Omental fat pad (tissue), 4 donors: ENCODE data around the gene IL15. TPM values are rescaled to one million over a fixed set of nuclear protein-coding genes. Genes with fewer than 3 reads are reported as not detected.

Experiments used
- ATAC-seq: fragments of 150-250 bp; one replicate; pipeline ENCODE4 v1.9.1; 2016; ENCODE audit warnings: mild to moderate bottlenecking, moderate library complexity; ENCODE audit not compliant: low FRiP score
- DNase-seq: peaks from one replicate; pipeline ENCODE4 v3.0.0-alpha.2; 2019; ENCODE audit warnings: low spot score
- total RNA-seq, 4 donors: library from RNA; depleted of rRNA; stranded (reverse); fragments of >200 nt; gene quantifications; one replicate each; pipeline ENCODE4 v1.1.0, GENCODE V29; 2016
- TF ChIP-seq, protein P1 (sequence below), 3 donors: fragments of 450-650 bp; IDR thresholded peaks; one replicate each; pipeline ENCODE4 v1.5.1; 2016 to 2017; ENCODE audit warnings: antibody characterized with exemption in 3 of 3, mild to moderate bottlenecking in 3 of 3, moderate library complexity in 2 of 3

Gene IL15
- total RNA-seq, 4 donors from 2014 or later, result 3.9 to 14.2 (median 7.6) TPM

DNA sequence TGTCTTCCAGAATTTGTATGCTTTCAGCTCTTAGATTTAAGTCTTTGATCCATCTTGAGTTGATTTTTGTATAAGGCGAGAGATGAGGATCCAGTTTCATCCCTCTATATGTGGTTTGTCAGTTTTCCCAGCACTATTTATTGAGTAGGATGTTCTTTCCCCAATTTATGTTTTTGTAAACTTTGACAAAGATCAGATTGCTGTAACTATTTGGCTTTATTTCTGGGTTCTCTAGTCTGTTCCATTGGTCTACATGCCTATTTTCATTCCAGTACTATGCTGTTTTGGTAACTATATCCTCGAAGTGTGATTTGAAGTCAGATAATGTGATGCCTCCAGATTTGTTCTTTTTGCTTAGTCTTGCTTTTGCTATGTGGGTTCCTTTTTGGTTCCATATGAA is 60.7 kb downstream of the IL15 start:
- TF ChIP-seq, protein P1, sequence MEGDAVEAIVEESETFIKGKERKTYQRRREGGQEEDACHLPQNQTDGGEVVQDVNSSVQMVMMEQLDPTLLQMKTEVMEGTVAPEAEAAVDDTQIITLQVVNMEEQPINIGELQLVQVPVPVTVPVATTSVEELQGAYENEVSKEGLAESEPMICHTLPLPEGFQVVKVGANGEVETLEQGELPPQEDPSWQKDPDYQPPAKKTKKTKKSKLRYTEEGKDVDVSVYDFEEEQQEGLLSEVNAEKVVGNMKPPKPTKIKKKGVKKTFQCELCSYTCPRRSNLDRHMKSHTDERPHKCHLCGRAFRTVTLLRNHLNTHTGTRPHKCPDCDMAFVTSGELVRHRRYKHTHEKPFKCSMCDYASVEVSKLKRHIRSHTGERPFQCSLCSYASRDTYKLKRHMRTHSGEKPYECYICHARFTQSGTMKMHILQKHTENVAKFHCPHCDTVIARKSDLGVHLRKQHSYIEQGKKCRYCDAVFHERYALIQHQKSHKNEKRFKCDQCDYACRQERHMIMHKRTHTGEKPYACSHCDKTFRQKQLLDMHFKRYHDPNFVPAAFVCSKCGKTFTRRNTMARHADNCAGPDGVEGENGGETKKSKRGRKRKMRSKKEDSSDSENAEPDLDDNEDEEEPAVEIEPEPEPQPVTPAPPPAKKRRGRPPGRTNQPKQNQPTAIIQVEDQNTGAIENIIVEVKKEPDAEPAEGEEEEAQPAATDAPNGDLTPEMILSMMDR (IDR thresholded peaks at IDR 0.05), result no peak
- ATAC-seq, result no peak
- DNase-seq, result no peak

DNA sequence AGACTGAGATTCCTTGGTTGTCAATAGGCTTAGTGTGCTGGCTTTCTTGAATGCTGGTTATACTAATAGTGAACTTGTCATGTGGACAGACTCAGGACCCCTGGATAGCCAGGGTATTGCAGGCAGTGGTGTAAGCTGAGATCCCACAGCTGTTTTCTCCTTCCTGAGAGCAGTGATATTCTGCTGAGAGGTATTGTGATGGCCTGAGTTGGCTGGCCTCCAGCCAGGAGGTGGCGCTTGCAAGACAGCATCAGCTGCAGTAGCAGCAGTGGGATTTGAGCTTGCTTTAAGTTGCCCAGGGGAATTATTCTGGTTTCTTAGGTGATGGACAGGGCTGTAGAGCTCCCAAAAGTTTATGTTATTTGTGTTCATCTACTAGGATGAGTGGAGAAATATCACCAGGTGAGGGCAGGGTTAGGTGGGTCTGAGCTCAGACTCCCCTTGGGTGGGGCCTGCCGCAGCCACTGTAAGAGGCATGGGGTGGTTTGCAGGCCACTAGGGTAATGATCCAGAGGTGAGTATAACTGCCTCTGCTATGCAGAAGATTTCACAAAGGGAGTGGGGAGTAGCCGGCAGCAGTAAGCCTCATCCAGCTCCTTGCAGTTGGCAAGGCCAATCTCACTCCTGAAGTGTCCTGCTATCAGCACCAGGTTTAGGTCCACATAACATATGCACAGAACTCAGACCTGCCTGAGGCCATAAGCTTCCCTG is 66.2 kb downstream of the IL15 start:
- DNase-seq, result no peak
- TF ChIP-seq, protein P1 (IDR thresholded peaks at IDR 0.05), result no peak
- ATAC-seq, result no peak

DNA sequence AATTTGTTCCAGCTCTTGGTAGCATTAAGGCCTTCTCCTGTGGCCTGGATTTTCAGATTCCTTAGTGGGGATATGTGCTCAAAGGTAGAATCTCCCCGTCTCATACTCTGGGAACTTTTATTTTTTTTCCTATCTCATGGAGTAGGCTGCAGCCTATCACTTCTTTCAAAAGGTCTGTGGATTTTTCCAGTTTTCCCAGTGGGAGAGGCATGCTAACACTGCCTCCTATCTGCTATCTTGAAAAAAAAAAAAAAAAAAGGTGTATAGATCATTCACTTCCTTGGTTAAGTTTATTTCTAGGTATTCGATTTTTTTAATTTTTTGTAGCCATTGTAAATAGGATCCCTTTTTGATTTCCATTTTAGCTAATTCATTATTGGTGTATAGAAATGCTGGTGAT is 67.1 kb downstream of the IL15 start:
- TF ChIP-seq, protein P1 (IDR thresholded peaks at IDR 0.05), result no peak
- ATAC-seq (no peak), DNase-seq (no peak)

DNA sequence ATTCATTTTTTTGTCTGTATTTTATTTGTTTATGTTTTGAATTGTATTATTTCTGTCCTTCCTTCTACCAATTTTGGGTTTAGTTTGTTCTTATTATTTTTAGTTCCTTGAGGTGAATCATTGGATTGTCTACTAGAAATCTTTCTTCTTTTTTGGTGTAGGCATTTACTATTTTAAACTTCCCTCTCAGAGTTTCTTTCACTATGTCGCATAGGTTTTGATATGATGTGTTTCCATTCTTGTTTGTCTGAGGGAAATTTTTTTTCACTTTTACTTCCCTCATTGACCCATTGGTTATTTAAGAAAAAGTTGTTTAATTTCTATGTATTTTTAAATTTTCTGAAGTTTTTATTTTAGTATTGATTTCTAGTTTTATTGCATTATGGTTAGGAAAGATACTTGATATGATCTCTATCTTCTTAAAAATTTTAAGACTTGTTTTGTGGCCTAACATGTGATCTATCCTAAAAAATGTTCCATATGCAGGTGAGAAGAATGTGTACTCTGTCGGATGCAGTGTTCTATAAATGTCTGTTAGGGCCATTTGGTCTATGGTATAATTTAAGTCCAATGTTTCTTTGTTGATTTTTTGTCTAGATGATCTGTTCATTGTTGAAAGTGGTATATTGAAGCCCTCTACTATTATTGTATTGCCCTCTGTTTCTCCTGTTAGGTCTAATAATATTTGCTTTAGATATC is 68.8 kb downstream of the IL15 start:
- TF ChIP-seq, protein P1 (IDR thresholded peaks at IDR 0.05), result no peak
- ATAC-seq, result no peak
- DNase-seq, result no peak

DNA sequence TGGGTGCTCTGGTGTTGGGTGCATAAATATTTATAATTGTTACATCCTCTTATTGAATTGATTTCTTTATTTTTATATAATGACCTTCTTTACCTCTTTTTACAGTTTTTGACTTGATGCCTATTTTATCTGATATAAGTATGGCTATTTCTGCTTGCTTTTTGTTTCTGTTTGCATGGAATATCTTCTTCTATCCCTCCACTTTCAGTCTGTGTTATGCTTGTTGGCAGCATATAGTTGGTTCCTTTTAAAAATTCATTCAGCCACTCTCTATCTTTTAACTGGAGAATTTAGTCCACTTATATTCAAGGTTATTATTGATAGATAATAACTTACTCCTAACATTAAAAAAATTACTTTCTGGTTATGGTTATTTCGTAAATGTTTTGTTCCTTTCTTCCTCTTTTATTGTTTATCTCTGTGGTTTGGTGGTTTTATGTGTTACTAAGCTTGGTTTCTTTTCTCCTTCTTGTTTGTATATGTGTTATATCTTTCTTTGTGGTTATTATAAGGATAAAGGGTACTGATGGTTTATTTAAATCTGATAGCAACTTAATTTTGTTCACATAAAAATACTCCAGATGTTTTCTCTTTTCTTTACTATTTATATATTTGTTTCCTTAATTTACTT is 69.5 kb downstream of the IL15 start:
- ATAC-seq (no peak), DNase-seq (no peak)
- TF ChIP-seq, protein P1 (IDR thresholded peaks at IDR 0.05), result no peak

DNA sequence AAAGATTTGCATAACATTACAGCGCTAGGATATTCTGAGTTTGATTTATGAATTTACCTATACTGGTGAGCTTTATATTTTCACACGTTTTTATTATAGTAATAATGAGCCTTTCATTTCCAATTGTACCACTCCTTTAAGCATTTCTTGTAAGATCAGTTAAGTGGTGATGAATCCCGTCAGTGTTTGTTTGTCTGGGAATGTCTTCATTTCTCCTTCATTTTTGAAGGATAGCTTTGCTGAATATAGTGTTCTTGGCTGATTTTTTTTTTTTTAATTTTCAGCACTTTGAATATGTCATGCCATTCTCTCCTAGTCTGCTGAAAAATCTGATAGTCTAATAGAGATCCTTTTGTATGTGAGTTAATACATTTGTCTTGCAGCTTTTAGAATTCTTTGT is 70.1 kb downstream of the IL15 start:
- ATAC-seq (no peak), DNase-seq (no peak)
- TF ChIP-seq, protein P1 (IDR thresholded peaks at IDR 0.05), result no peak
